SK-N-SH treated with all-trans-retinoic acid at 6 μM for 48 hours (cell line): Measurements from ENCODE around the gene HOGA1.
"Not testable (repeated sequence)": the region's sequence is repeated elsewhere in the genome, so short reads cannot be mapped to it uniquely, and the experiment has no call there.

Experiments used
- ATAC-seq: fragments of 200-7000 bp; cut with Tn5 transposase; 3 replicates; pipeline ENCODE4 v1.9.1; 2020; ENCODE audit warnings: mild to moderate bottlenecking, moderate library complexity
- ARNTL ChIP-seq: fragments of 450-650 bp; formaldehyde crosslinking; IDR thresholded peaks from 2 replicates; pipeline ENCODE4 v1.5.0; 2020; ENCODE audit warnings: low read depth, mild to moderate bottlenecking, moderate library complexity, borderline replicate concordance
- ESRRG ChIP-seq: fragments of 250-450 bp; sonication (Bioruptor Pico); IDR thresholded peaks from 2 replicates; pipeline ENCODE4 v1.6.1; 2021; ENCODE audit warnings: mild to moderate bottlenecking
- GLIS3 ChIP-seq: fragments of 250-450 bp; sonication (Bioruptor Pico); IDR thresholded peaks from 2 replicates; pipeline ENCODE4 v1.5.0; 2020; ENCODE audit warnings: mild to moderate bottlenecking, moderate library complexity
- ISL1 ChIP-seq: fragments of 250-450 bp; sonication (Bioruptor Pico); IDR thresholded peaks from 2 replicates; pipeline ENCODE4 v2.1.2; 2022; ENCODE audit warnings: mild to moderate bottlenecking, moderate library complexity
- RARB ChIP-seq: fragments of 250-450 bp; sonication (Bioruptor Pico); IDR thresholded peaks from 2 replicates; pipeline ENCODE4 v1.8.0; 2021; ENCODE audit warnings: mild to moderate bottlenecking, moderate library complexity
- TCF4 ChIP-seq: fragments of 250-450 bp; sonication (Bioruptor Pico); IDR thresholded peaks from 2 replicates; pipeline ENCODE4 v1.8.0; 2021; ENCODE audit warnings: mild to moderate bottlenecking, moderate library complexity, borderline replicate concordance
- TOX ChIP-seq: fragments of 250-450 bp; sonication (Bioruptor Pico); IDR thresholded peaks from 2 replicates; pipeline ENCODE4 v1.8.0; 2021; ENCODE audit warnings: mild to moderate bottlenecking, moderate library complexity, borderline replicate concordance
- ZC3H10 ChIP-seq: fragments of 250-450 bp; sonication (Bioruptor Pico); IDR thresholded peaks from 2 replicates; pipeline ENCODE4 v1.5.1; 2021; ENCODE audit warnings: mild to moderate bottlenecking, moderate library complexity
- ZNF565 ChIP-seq: fragments of 450-650 bp; formaldehyde crosslinking; conservative IDR thresholded peaks from 2 replicates; pipeline ENCODE4 v1.5.0; 2020; ENCODE audit warnings: low read depth, mild to moderate bottlenecking, moderate library complexity
- TF ChIP-seq, protein P1 (sequence below): fragments of 250-450 bp; sonication (Bioruptor Pico); IDR thresholded peaks from 2 replicates; pipeline ENCODE4 v1.5.0; 2020; ENCODE audit warnings: mild to moderate bottlenecking, moderate library complexity
- TF ChIP-seq, protein P2 (sequence below): fragments of 250-450 bp; sonication (Bioruptor Pico); IDR thresholded peaks from 2 replicates; pipeline ENCODE4 v1.8.0; 2021; ENCODE audit warnings: low read depth, mild to moderate bottlenecking, moderate library complexity, borderline replicate concordance
- TF ChIP-seq, protein P3 (sequence below): fragments of 250-450 bp; sonication (Bioruptor Pico); IDR thresholded peaks from 2 replicates; pipeline ENCODE4 v1.5.1; 2021; ENCODE audit warnings: mild to moderate bottlenecking, moderate library complexity

HOGA1 gene

DNA sequence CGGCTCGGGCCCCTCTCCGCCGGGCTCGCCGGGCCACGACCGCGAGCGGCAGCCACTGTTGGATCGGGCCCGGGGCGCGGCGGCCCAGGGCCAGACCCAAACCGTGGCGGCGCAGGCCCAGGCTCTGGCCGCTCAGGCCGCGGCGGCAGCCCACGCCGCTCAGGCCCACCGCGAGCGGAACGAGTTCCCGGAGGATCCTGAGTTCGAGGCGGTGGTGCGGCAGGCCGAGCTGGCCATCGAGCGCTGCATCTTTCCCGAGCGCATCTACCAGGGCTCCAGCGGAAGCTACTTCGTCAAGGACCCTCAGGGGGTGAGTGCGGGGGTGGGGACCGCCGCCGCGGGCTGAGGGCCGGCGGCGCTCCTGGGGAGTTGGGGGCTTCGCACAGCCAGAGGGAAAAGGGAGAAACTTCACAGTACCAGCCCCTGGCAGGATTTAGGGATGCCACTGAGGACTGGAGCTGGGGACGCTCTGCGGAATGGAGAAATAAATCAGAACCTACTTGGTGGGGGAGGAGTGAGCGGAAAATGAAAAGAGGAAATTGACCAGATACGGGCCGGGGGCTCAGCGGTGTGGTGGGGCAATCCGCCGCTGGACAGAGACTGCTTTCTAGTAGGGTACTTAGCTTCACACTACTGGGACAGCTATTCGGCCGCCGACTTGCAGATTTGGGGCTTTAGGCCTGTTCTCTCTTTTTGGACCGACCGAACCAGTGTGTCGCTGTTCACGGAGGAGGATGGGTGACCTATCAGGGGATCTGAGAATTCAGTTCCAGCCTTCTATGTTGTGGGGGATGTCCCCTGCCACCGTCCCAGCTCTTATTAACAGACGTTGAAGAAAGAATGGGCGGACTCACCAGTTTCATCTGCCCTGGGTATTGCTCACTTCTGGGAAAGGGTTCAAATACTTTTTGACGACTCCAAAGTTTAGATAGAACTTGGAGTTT is 57.0 kb downstream of the HOGA1 start (continued):
- TF ChIP-seq, protein P1, sequence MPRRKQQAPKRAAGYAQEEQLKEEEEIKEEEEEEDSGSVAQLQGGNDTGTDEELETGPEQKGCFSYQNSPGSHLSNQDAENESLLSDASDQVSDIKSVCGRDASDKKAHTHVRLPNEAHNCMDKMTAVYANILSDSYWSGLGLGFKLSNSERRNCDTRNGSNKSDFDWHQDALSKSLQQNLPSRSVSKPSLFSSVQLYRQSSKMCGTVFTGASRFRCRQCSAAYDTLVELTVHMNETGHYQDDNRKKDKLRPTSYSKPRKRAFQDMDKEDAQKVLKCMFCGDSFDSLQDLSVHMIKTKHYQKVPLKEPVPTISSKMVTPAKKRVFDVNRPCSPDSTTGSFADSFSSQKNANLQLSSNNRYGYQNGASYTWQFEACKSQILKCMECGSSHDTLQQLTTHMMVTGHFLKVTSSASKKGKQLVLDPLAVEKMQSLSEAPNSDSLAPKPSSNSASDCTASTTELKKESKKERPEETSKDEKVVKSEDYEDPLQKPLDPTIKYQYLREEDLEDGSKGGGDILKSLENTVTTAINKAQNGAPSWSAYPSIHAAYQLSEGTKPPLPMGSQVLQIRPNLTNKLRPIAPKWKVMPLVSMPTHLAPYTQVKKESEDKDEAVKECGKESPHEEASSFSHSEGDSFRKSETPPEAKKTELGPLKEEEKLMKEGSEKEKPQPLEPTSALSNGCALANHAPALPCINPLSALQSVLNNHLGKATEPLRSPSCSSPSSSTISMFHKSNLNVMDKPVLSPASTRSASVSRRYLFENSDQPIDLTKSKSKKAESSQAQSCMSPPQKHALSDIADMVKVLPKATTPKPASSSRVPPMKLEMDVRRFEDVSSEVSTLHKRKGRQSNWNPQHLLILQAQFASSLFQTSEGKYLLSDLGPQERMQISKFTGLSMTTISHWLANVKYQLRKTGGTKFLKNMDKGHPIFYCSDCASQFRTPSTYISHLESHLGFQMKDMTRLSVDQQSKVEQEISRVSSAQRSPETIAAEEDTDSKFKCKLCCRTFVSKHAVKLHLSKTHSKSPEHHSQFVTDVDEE (CRISPR knock-in tag) = 0 out of 2 replicates have a peak, but pooled peaks have one; percentile 18
- TF ChIP-seq ZC3H10 (CRISPR knock-in tag) (no peak), TCF4 (CRISPR knock-in tag) (no peak), TOX (CRISPR knock-in tag) (no peak)
- TF ChIP-seq, protein P2, sequence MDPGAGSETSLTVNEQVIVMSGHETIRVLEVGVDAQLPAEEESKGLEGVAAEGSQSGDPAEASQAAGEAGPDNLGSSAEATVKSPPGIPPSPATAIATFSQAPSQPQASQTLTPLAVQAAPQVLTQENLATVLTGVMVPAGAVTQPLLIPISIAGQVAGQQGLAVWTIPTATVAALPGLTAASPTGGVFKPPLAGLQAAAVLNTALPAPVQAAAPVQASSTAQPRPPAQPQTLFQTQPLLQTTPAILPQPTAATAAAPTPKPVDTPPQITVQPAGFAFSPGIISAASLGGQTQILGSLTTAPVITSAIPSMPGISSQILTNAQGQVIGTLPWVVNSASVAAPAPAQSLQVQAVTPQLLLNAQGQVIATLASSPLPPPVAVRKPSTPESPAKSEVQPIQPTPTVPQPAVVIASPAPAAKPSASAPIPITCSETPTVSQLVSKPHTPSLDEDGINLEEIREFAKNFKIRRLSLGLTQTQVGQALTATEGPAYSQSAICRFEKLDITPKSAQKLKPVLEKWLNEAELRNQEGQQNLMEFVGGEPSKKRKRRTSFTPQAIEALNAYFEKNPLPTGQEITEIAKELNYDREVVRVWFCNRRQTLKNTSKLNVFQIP (CRISPR knock-in tag) = no peak

DNA sequence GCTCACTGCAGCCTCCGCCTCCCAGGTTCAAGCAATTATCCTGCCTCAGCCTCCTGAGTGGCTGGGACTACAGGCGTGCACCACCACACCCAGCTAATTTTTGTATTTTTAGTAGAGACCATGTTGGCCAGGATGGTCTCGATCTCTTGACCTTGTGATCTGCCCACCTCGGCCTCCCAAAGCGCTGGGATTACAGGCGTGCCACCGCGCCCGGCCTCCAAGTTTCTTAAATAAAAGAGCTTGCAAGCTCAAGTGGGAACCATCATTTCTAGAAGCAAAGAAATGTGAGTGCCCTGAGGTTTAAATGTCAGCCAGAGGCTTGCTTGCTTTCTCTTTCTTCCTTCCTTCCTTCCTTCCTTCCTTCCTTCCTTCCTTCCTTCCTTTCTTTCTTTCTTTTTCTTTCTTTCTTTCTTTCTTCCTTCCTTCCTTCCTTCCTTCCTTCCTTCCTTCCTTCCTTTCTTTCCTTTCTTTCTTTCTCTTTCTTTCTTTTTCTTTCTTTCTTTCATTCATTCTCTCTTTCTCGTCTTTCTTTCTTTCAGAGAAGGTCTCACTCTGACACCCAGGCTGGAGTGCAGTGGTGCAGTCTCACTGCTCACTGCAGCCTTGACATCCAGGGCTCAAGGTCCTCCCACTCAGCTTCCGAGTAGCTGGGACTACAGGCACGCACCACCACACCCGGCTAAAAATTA is 58.4 kb downstream of the HOGA1 start:
- ATAC-seq = not testable (repeated sequence)

DNA sequence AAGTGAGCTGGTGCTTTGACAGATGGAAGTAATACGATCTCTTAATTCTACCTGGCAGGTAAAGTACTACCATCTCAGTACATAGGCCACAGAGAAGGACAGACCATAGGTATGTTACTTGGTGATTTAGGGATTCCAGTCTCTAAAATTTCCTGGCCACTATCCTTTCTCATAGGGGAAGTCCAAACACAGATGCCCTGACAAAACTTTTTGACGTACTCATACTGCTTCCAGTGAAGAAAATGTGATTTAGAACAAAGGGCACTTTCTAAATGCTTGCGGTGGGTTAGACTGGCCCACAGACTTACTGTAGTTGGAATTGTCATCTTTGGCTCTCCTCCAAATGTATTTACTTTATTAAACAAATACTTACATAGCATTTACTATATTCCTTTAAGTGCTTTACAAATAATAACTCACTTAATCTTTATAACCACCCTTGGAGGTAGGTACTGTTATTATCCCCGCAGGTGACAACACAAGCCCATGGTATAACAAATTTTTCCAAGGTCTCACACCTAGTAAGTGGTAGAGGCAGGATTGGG is 59.3 kb downstream of the HOGA1 start:
- TF ChIP-seq, protein P1 (CRISPR knock-in tag) = no peak
- TF ChIP-seq TCF4 (CRISPR knock-in tag) (no peak), RARB (CRISPR knock-in tag) (no peak), GLIS3 (CRISPR knock-in tag) (no peak), ARNTL (no peak), ZNF565 (CRISPR knock-in tag) (no peak)
- TF ChIP-seq, protein P3, sequence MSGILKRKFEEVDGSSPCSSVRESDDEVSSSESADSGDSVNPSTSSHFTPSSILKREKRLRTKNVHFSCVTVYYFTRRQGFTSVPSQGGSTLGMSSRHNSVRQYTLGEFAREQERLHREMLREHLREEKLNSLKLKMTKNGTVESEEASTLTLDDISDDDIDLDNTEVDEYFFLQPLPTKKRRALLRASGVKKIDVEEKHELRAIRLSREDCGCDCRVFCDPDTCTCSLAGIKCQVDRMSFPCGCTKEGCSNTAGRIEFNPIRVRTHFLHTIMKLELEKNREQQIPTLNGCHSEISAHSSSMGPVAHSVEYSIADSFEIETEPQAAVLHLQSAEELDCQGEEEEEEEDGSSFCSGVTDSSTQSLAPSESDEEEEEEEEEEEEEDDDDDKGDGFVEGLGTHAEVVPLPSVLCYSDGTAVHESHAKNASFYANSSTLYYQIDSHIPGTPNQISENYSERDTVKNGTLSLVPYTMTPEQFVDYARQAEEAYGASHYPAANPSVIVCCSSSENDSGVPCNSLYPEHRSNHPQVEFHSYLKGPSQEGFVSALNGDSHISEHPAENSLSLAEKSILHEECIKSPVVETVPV (CRISPR knock-in tag) = no peak
- no peak for ATAC-seq

DNA sequence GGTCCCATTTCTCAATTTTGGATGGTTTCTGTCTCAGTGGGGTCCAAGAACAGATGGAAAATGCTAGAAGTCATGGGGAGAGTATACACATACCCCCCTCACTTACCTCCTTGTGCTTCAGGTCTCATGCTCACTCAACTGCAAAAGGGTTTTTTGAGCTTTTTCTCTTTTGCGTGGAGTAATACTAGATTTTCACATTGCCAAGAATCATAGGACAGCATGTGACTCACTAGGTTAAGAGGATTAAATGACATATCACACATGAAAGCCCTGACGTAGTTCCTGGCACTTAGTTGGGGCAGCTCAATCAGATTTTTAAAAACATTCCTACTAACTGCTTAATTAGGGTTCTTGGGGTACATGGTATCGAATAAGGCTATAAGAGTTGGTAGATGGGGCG is 60.7 kb downstream of the HOGA1 start:
- TF ChIP-seq RARB (CRISPR knock-in tag) (no peak), ARNTL (no peak)
- no peak for ATAC-seq

DNA sequence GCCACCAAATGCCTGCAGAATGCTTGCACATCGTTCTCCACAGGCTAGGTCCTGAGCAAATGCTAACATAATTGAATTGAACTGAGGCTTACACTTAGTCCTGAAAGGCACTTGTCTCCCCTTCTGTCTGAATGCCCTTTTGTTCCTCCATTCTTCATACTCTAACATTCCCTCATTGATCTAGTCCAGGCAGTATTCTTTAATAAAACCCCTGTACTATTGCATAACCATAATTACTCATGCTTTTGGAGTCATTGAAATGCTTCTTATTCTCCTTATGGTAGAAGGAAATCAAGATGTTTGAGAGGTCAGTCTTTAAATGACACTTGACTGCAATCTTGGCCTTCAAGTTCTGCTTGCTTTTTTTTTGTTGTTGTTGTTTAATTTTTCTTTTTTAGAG is 63.4 kb downstream of the HOGA1 start:
- TF ChIP-seq ESRRG (CRISPR knock-in tag) (no peak), ISL1 (CRISPR knock-in tag) (no peak)
- no peak for ATAC-seq
